GM10248 (cell line): ENCODE measurements around the gene SCAMP5.

Source experiments
- CTCF ChIA-PET: fragments of 300-600 bp; sonication (Branson Sonifier 250); formaldehyde crosslinking; extraction: SDS; loops from one replicate; lab custom pipeline; 2021; ENCODE audit warnings: antibody characterized with exemption; lab: Yijun Ruan, JAX
- POLR2A ChIA-PET: fragments of 350-650 bp; sonication (Branson Sonifier 250); formaldehyde crosslinking; extraction: SDS; loops from one replicate; lab custom pipeline; 2020; ENCODE audit warnings: antibody characterized with exemption; lab: Yijun Ruan, JAX
- DNase-seq: peaks from one replicate; pipeline ENCODE4 v3.0.0; 2012; ENCODE audit errors: extremely low spot score
- CTCF ChIP-seq: IDR thresholded peaks from 2 replicates; pipeline ENCODE4 v1.5.1; 2012; ENCODE audit warnings: mild to moderate bottlenecking, low read depth; ENCODE audit errors: extremely low read depth, missing control alignments, control extremely low read depth

The SCAMP5 gene

GRCh38 chr15:74956648-74957475 lies 38.5 kb upstream of the SCAMP5 start, which contains the start of gene RPP25:
TSS of gene RPP25 (minus strand) at chr15:74956772. CDS start at chr15:74956583, 189 bp downstream.
- DNase-seq = peak; percentile 88

GRCh38 chr15:74957476-74958035 lies 37.8 kb upstream of the SCAMP5 start:
- ChIA-PET POLR2A (no interaction called here), CTCF (interaction anchor here (0.7 to 4.4 kb wide), 10 partner anchors 9 to 635 kb away, joined by 3 to 33 read pairs (median 4); no protein-coding TSS in a partner anchor)
- no peak for DNase-seq
- no peak for TF ChIP-seq CTCF

More at GRCh38 chr15:74956648-74957475, 38.5 kb upstream of the SCAMP5 start, which contains the start of gene RPP25:
- ChIA-PET CTCF (interaction anchor here (0.7 to 4.4 kb wide), 12 partner anchors 9 to 635 kb away, joined by 3 to 33 read pairs (median 4); no protein-coding TSS in a partner anchor), POLR2A (interaction anchor here (0.9 kb wide), 1 partner anchor 180 kb away, joined by 4 read pairs; no protein-coding TSS in a partner anchor)
- no peak for TF ChIP-seq CTCF

- ChIA-PET POLR2A (interaction anchor here (0.5 kb wide), 1 partner anchor 288 kb away, joined by 3 read pairs; no protein-coding TSS in a partner anchor), CTCF (interaction anchor here (0.9 to 7.3 kb wide), 3 partner anchors 7 to 326 kb away, joined by 3 to 53 read pairs (median 3); no protein-coding TSS in a partner anchor)
- no peak for TF ChIP-seq CTCF
- no peak for DNase-seq
These were observed 36.9 kb upstream of the SCAMP5 start for GRCh38 chr15:74958320-74958907.

- CTCF ChIA-PET = interaction anchor here (0.9 to 7.3 kb wide), 5 partner anchors 8 to 327 kb away, joined by 3 to 53 read pairs (median 3); partner anchors contain the start of gene C15orf39
- TF ChIP-seq CTCF = no peak
- DNase-seq = no peak
- POLR2A ChIA-PET = interaction anchor here (0.5 kb wide), 1 partner anchor 287 kb away, joined by 3 read pairs; no protein-coding TSS in a partner anchor
These were observed 36.3 kb upstream of the SCAMP5 start for GRCh38 chr15:74958908-74959585.

- POLR2A ChIA-PET = no interaction called here
- CTCF ChIA-PET = interaction anchor here (0.8 to 7.3 kb wide), 7 partner anchors 8 to 328 kb away, joined by 3 to 53 read pairs (median 3); partner anchors contain the start of gene C15orf39
- TF ChIP-seq CTCF = no peak
- DNase-seq = no peak
These were observed 35.8 kb upstream of the SCAMP5 start for GRCh38 chr15:74959586-74959939.

GRCh38 chr15:74960286-74960685 lies 35.1 kb upstream of the SCAMP5 start:
- POLR2A ChIA-PET = no interaction called here
- DNase-seq = no peak
- TF ChIP-seq CTCF = no peak
- CTCF ChIA-PET = interaction anchor here (0.8 to 7.3 kb wide), 9 partner anchors 9 to 323 kb away, joined by 3 to 53 read pairs (median 3); partner anchors contain the start of gene C15orf39
